Measurements from ENCODE around the gene MECP2.

DNA sequence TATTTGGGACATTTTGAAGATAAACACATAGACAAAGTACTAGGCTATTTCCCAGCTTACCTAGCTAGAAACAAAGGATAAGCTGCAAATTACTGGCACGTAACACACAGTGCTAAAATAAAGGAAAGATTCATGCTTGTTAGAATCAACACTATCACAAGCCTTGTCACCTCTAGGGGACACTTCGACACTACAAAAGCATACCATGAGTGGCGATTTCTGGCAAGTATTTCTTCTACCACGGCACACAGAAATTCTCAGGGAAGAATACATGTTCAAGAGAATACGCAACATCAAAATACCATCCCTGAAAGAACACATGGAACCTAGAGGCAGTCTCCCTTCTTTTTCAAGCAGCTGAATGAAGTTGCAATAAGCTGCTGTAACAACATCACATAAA lies 5.1 kb downstream of the MECP2 start:
- TF ChIP-seq, protein P1, sequence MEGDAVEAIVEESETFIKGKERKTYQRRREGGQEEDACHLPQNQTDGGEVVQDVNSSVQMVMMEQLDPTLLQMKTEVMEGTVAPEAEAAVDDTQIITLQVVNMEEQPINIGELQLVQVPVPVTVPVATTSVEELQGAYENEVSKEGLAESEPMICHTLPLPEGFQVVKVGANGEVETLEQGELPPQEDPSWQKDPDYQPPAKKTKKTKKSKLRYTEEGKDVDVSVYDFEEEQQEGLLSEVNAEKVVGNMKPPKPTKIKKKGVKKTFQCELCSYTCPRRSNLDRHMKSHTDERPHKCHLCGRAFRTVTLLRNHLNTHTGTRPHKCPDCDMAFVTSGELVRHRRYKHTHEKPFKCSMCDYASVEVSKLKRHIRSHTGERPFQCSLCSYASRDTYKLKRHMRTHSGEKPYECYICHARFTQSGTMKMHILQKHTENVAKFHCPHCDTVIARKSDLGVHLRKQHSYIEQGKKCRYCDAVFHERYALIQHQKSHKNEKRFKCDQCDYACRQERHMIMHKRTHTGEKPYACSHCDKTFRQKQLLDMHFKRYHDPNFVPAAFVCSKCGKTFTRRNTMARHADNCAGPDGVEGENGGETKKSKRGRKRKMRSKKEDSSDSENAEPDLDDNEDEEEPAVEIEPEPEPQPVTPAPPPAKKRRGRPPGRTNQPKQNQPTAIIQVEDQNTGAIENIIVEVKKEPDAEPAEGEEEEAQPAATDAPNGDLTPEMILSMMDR (IDR thresholded peaks at IDR 0.05; ENCODE audit: poor library complexity) = no peak
- no peak for TF ChIP-seq EZH2phosphoT487 (IDR thresholded peaks at IDR 0.05; ENCODE audit: low read depth, severe bottlenecking, unreplicated experiment)

Data from hepatocyte (in vitro differentiated cells).